ENCODE results near the gene ZNF331. TPM values are rescaled to one million over a fixed set of nuclear protein-coding genes. Genes with fewer than 3 reads are reported as not detected.

Gene ZNF331
- total and polyA plus RNA-seq, 2 experiments from 2014 or later, result 12.3 to 15.6 TPM

DNA sequence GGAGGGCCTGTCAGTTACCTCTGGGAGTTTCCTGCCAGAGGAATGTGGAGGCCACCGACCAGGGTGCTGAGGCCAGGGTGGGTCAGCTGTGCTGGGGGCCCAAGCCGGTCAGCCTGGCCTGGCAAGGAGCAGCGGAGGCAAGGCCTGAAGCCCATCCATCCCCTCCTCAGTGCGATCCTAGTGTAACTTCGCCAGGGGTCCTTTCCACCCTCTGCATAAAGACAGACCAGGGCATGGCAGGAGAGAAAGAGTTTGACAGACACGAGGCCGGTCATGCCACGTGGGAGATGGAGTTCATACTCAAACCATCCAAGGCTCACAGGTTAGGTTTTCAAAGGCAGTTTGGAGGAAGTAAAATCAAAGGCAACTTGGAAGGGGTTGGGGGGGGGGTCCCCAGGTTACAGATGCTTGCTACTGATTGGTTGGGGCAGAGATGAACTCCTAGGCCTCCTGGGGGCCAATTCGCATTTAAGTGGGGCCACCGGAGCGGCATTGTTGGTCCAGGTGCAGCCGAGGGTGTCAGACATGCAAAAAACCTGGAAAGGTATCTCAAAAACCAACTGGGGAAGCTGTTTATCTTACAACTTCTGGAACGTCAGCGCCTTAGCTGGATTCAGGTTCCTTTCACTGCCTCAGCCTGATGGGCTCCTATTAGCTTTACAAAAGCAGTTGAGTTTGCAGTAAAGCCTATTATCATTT, 57.0 kb downstream of the ZNF331 start:
- WGBS (ENCODE audit: low lambda C conversion rate, missing lambda C conversion rate), result 66% methylated on average over 14 of the region's 14 CpGs
- no peak for DNase-seq (ENCODE audit: low spot score)
- no peak overlapping the region for H3K4me2 ChIP-seq

DNA sequence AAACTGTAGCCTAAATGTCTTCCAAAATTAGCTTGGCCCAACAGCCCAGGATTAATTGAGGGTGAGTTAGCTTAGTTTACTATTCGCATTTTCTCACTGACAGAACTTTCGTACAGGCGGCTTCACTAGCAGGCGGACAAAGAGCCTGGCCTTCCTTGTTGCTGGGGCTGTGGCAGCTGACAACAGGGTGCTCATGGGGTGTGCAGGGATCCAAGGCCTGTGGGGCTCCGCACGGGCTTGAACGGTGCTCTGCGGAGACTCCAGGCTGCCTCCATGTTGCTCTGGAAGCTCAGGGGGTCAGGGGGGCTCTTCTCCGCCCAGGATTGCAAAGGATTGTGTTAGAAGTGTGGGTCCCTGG, 57.5 kb downstream of the ZNF331 start:
- no peaks in the 10 kb centered on the region for H3K36me3 ChIP-seq (replicated peaks; ENCODE audit: insufficient read depth, low read depth)
- WGBS (ENCODE audit: low lambda C conversion rate, missing lambda C conversion rate), result 84% methylated on average over 9 of the region's 9 CpGs
- H3K4me3 ChIP-seq, result no peak overlapping the region
- no peaks in the 10 kb centered on the region for H3K27me3 ChIP-seq
- no peaks in the 10 kb centered on the region for H4K20me1 ChIP-seq (ENCODE audit: insufficient read depth, poor library complexity, severe bottlenecking)
- no peaks in the 10 kb centered on the region for H3K4me1 ChIP-seq (ENCODE audit: insufficient read depth)
- no peak for DNase-seq (ENCODE audit: low spot score)
- H3K9me3 ChIP-seq (ENCODE audit: low read depth), result no peaks in the 10 kb centered on the region
- no peak overlapping the region for H3K4me2 ChIP-seq
- H3K27ac ChIP-seq, result no peak overlapping the region
- H3K79me2 ChIP-seq, result no peaks in the 10 kb centered on the region
- H2AFZ ChIP-seq, result no peak overlapping the region
- TF ChIP-seq EZH2phosphoT487 (IDR thresholded peaks at IDR 0.05; ENCODE audit: low read depth, severe bottlenecking, unreplicated experiment), result no peak
- TF ChIP-seq EZH2 (IDR thresholded peaks at IDR 0.05; ENCODE audit: borderline replicate concordance), result no peak
- TF ChIP-seq, protein P1, sequence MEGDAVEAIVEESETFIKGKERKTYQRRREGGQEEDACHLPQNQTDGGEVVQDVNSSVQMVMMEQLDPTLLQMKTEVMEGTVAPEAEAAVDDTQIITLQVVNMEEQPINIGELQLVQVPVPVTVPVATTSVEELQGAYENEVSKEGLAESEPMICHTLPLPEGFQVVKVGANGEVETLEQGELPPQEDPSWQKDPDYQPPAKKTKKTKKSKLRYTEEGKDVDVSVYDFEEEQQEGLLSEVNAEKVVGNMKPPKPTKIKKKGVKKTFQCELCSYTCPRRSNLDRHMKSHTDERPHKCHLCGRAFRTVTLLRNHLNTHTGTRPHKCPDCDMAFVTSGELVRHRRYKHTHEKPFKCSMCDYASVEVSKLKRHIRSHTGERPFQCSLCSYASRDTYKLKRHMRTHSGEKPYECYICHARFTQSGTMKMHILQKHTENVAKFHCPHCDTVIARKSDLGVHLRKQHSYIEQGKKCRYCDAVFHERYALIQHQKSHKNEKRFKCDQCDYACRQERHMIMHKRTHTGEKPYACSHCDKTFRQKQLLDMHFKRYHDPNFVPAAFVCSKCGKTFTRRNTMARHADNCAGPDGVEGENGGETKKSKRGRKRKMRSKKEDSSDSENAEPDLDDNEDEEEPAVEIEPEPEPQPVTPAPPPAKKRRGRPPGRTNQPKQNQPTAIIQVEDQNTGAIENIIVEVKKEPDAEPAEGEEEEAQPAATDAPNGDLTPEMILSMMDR (IDR thresholded peaks at IDR 0.05; ENCODE audit: poor library complexity), result no peak
- no peaks in the 10 kb centered on the region for H3K9me2 ChIP-seq (replicated peaks; ENCODE audit: insufficient read depth)

More for the DNA sequence above, 57.0 kb downstream of the ZNF331 start:
- Histone ChIP-seq H3K27ac (no peak overlapping the region), H3K9me3 (ENCODE audit: low read depth) (no peaks in the 10 kb centered on the region), H3K79me2 (no peaks in the 10 kb centered on the region), H3K4me3 (no peak overlapping the region), H4K20me1 (ENCODE audit: insufficient read depth, poor library complexity, severe bottlenecking) (no peaks in the 10 kb centered on the region), H3K9me2 (replicated peaks; ENCODE audit: insufficient read depth) (no peaks in the 10 kb centered on the region), H2AFZ (no peak overlapping the region), H3K27me3 (no peaks in the 10 kb centered on the region), H3K36me3 (replicated peaks; ENCODE audit: insufficient read depth, low read depth) (no peaks in the 10 kb centered on the region), H3K4me1 (ENCODE audit: insufficient read depth) (no peaks in the 10 kb centered on the region)
- TF ChIP-seq EZH2 (IDR thresholded peaks at IDR 0.05; ENCODE audit: borderline replicate concordance) (no peak), EZH2phosphoT487 (IDR thresholded peaks at IDR 0.05; ENCODE audit: low read depth, severe bottlenecking, unreplicated experiment) (no peak)
- TF ChIP-seq, protein P1 (IDR thresholded peaks at IDR 0.05; ENCODE audit: poor library complexity), result no peak

DNA sequence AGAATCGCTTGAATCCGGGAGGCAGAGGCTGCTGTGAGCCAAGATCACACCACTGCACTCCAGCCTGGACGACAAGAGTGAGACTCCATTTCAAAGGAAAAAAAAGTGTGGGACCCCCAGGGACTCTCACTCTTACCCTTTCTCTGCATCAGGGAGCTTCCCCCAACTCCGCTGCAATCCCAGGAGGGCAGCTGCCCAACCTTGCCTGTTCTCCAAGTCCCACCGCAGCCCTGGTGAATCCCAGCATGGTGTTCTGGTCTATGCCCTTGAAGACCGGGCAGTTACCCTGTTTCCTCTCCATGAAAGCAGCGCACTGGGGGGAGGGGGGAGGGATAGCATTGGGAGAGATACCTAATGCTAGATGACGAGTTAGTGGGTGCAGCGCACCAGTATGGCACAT, 58.1 kb downstream of the ZNF331 start:
- Histone ChIP-seq H3K27me3 (no peaks in the 10 kb centered on the region), H3K4me2 (no peak overlapping the region), H3K4me3 (no peak overlapping the region), H4K20me1 (ENCODE audit: insufficient read depth, poor library complexity, severe bottlenecking) (no peaks in the 10 kb centered on the region), H3K36me3 (replicated peaks; ENCODE audit: insufficient read depth, low read depth) (no peaks in the 10 kb centered on the region), H3K9me3 (ENCODE audit: low read depth) (no peaks in the 10 kb centered on the region), H3K4me1 (ENCODE audit: insufficient read depth) (no peaks in the 10 kb centered on the region), H3K79me2 (no peaks in the 10 kb centered on the region), H3K27ac (no peak overlapping the region), H3K9me2 (replicated peaks; ENCODE audit: insufficient read depth) (no peaks in the 10 kb centered on the region), H2AFZ (no peak overlapping the region)
- 79% methylated on average over 9 of the region's 9 CpGs for WGBS (ENCODE audit: low lambda C conversion rate, missing lambda C conversion rate)
- TF ChIP-seq EZH2 (IDR thresholded peaks at IDR 0.05; ENCODE audit: borderline replicate concordance) (no peak), EZH2phosphoT487 (IDR thresholded peaks at IDR 0.05; ENCODE audit: low read depth, severe bottlenecking, unreplicated experiment) (no peak)
- TF ChIP-seq, protein P1 (IDR thresholded peaks at IDR 0.05; ENCODE audit: poor library complexity), result no peak
- no peak for DNase-seq (ENCODE audit: low spot score)
